Immature natural killer cell (primary cell): ENCODE measurements around the gene RCAN1. TPM values are rescaled to one million over a fixed set of nuclear protein-coding genes. Genes with fewer than 3 reads are reported as not detected.
"Not testable (repeated sequence)": the region's sequence is repeated elsewhere in the genome, so short reads cannot be mapped to it uniquely, and the experiment has no call there.

Experiments
- DNase-seq, 3 donors: peaks; one replicate each; pipeline ENCODE4 v3.0.0; 2022; ENCODE audit warnings: mixed read lengths in 1 of 3
- H3K27ac Mint-ChIP-seq, 6 donors: one replicate each; pipeline ENCODE4 v1.8.0; 2020; ENCODE audit warnings: mixed read lengths in 6 of 6, mild to moderate bottlenecking in 5 of 6, inconsistent platforms in 4 of 6, moderate library complexity in 3 of 6
- H3K27me3 Mint-ChIP-seq, 3 donors: one replicate each; pipeline ENCODE4 v1.8.0; 2020 to 2021; ENCODE audit warnings: low read depth in 3 of 3, mild to moderate bottlenecking in 3 of 3, mixed read lengths in 3 of 3, moderate library complexity in 3 of 3, inconsistent platforms in 1 of 3
- H3K36me3 Mint-ChIP-seq, 3 donors: one replicate each; pipeline ENCODE4 v1.8.0; 2020; ENCODE audit warnings: mixed read lengths in 3 of 3, inconsistent platforms in 2 of 3, mild to moderate bottlenecking in 2 of 3
- H3K4me1 Mint-ChIP-seq, 2 donors: one replicate each; pipeline ENCODE4 v1.8.0; 2020; ENCODE audit warnings: inconsistent platforms in 2 of 2, mild to moderate bottlenecking in 2 of 2, mixed read lengths in 2 of 2, moderate library complexity in 1 of 2
- H3K4me3 Mint-ChIP-seq, 5 donors: one replicate each; pipeline ENCODE4 v1.8.0; 2020; ENCODE audit warnings: mild to moderate bottlenecking in 5 of 5, mixed read lengths in 5 of 5, inconsistent platforms in 3 of 5, moderate library complexity in 3 of 5
- H3K9me3 Mint-ChIP-seq, 6 donors: one replicate each; pipeline ENCODE4 v1.8.0; 2020; ENCODE audit warnings: mild to moderate bottlenecking in 6 of 6, mixed read lengths in 6 of 6, inconsistent platforms in 4 of 6, moderate library complexity in 3 of 6
- polyA plus RNA-seq, 3 donors: library from polyadenylated mRNA; unstranded; fragments of 300-500 nt; fragmentation: Illumina TruSeq; gene quantifications; one replicate each; pipeline ENCODE4 v1.2.3, GENCODE V29; 2021

Gene RCAN1
- polyA plus RNA-seq, 3 donors from 2014 or later = 14.2 to 24.6 (median 17.5) TPM

DNA sequence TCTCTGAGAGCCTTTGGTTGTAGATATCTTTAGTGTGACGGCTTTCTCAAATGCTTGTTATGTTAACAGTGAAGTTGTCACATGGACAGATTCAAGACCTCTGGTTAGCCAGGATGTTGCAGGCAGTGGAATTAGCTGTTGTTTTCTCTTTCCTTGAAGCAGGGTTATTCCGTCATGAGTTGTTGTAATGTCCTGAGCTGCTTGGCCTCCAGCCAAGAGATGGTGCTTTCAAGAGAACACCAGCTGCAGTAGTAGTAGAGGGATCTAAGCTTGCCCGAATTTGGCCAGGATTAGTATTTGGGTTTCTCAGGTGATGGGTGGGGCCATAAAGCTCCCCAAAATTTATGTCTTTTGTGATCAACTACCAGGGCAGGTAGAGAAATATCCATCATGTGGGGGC, 116.3 kb downstream of the RCAN1 start:
- H3K27me3 Mint-ChIP-seq = peaks cover 0 to 25% (median 9%) of the 10 kb centered on the region in 3 donors
- H3K36me3 Mint-ChIP-seq = peaks cover 0 to 8% (median 3%) of the 10 kb centered on the region in 3 donors
- no peaks in the 10 kb centered on the region for H3K4me1 Mint-ChIP-seq
- DNase-seq = no peak
- no peak overlapping the region for H3K4me3 Mint-ChIP-seq
- H3K9me3 Mint-ChIP-seq = peaks cover 8 to 36% (median 27%) of the 10 kb centered on the region in 6 donors
- no peak overlapping the region for H3K27ac Mint-ChIP-seq

DNA sequence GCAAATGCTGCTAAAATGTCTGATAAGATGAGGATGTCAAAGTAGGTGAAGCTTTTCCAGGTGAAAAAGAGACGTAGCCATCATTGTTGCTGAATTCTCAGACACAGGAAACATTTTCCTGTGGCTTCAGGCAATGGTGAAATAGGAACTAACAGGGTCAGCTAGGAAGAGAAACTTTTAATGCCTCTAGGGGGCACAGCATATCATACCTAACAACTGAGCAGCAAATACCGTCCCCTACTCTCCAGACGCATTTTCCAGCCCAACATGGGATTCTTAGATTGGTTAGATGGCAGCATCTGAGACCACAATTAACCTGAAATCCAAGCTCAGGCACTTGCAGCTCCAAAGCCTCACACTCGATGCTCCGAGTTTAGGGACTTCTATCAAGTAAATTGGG, 131.1 kb downstream of the RCAN1 start:
- not testable (repeated sequence) for H3K36me3 Mint-ChIP-seq, DNase-seq, H3K27me3 Mint-ChIP-seq, H3K27ac Mint-ChIP-seq, H3K4me1 Mint-ChIP-seq, H3K4me3 Mint-ChIP-seq, H3K9me3 Mint-ChIP-seq

DNA sequence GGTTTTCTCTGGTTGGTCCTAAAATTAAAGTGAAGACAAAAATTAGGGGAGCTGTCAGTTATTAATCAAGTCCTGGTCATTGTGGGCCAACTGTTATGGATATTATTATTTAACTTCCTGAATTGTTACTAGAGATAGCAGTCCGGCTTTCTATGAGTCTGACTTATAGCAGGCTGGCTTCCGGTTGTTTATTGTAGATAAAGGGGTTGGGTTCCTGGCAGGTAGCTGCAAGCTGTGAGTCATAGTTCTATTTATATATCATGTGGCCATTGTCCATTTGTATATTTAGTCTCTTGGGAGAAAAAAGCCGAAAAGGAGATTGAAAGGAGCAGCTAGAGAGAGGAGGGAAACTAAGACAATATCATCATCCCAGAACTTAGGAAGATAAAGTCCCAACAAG, 131.5 kb downstream of the RCAN1 start:
- H3K4me3 Mint-ChIP-seq, H3K4me1 Mint-ChIP-seq, H3K36me3 Mint-ChIP-seq, H3K9me3 Mint-ChIP-seq, DNase-seq, H3K27ac Mint-ChIP-seq, H3K27me3 Mint-ChIP-seq: not testable (repeated sequence)

DNA sequence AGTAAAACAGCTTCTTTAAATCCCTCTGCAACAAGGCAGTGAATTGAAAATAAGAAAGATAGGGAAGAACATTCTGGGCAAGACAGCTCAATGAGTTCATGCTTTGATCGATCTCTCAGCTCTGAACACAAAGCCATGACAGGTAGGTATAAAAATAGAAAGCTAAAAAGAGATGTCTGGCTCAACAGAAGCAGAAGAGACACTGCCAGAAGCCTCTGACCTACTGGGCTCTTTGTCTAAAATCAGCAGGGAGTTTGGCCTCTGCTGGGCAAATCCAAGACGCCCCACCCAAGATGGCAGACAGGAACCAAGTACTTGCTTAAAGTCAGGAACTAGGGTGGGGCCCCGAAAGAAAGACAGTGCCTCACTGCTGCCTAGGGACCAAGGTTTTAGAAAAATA, 147.6 kb downstream of the RCAN1 start:
- H3K4me1 Mint-ChIP-seq, H3K9me3 Mint-ChIP-seq, H3K27ac Mint-ChIP-seq, H3K4me3 Mint-ChIP-seq, H3K27me3 Mint-ChIP-seq, H3K36me3 Mint-ChIP-seq, DNase-seq: not testable (repeated sequence)

Other genes with a start within 250 kb of the RCAN1 start
- 10 to 100 TPM in 1 of 3 donors, 1 to 10 TPM in 2; 3.9 to 11.1 (median 7.0) TPM for gene SMIM11, start 239.6 kb downstream of the RCAN1 start, polyA plus RNA-seq
- gene SMIM34, start 191.2 kb downstream of the RCAN1 start, polyA plus RNA-seq = not detected
- not detected for gene KCNE1, start 102.9 kb downstream of the RCAN1 start, polyA plus RNA-seq
- not detected for gene CLIC6, start 53.9 kb upstream of the RCAN1 start, polyA plus RNA-seq